PC-3 (cell line): ENCODE data around the gene AFF2.

Experiments used
- CTCF ChIP-seq: fragments of 300-600 bp; sonication (generic); conservative IDR thresholded peaks from 2 replicates; pipeline ENCODE4 v1.5.1; 2017; ENCODE audit warnings: antibody characterized with exemption, low read depth, mild to moderate bottlenecking, low read length
- EZH2 ChIP-seq: fragments of 300-600 bp; sonication (generic); IDR thresholded peaks from one replicate; pipeline ENCODE4 v1.6.1; 2017; ENCODE audit warnings: antibody characterized with exemption, mild to moderate bottlenecking, low read length; ENCODE audit not compliant: unreplicated experiment

- TF ChIP-seq CTCF (no peak), EZH2 (no peak)
These were observed 118.3 kb downstream of the AFF2 start for GRCh38 chrX:148618470-148619445.
